ENCODE results near the gene AXL.
"Not testable (repeated sequence)": the region's sequence is repeated elsewhere in the genome, so short reads cannot be mapped to it uniquely, and the experiment has no call there.

The AXL gene

GRCh38 chr19:41206926-41207750 is 11.9 kb upstream of the AXL start:
- no peak for DNase-seq

DNA sequence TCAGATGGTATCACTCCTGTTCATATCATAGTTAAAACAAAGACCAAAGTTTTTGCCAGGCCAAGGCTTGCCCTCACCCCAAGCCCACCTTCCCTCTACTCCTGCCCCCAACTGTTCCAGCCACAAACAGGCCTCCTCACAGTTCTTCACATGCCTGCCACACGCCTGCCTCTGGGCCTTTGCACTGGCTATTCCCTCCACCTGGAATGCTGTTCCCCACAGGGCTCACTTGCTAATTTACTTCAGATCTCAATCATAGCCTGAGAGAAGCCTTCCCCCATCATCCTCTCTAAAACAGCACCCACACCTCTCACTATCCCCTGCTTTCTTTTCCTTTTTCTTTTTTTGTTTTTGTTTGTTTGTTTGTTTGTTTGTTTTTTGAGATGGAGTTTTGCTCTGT is 4.9 kb upstream of the AXL start:
- DNase-seq, result no peak

- DNase-seq, result no peak
These were observed 1.3 kb upstream of the AXL start for GRCh38 chr19:41217741-41218140.

- DNase-seq, result no peak
These were observed 791 bp upstream of the AXL start for GRCh38 chr19:41218249-41218614.

GRCh38 chr19:41219924-41220567 is 1.0 kb downstream of the AXL start:
- DNase-seq, result no peak

GRCh38 chr19:41220811-41221210 is 1.8 kb downstream of the AXL start:
- no peak for DNase-seq

GRCh38 chr19:41221514-41222205 is 2.6 kb downstream of the AXL start:
- DNase-seq, result no peak

- DNase-seq, result no peak
These were observed 3.2 kb downstream of the AXL start for GRCh38 chr19:41222240-41222639.

DNA sequence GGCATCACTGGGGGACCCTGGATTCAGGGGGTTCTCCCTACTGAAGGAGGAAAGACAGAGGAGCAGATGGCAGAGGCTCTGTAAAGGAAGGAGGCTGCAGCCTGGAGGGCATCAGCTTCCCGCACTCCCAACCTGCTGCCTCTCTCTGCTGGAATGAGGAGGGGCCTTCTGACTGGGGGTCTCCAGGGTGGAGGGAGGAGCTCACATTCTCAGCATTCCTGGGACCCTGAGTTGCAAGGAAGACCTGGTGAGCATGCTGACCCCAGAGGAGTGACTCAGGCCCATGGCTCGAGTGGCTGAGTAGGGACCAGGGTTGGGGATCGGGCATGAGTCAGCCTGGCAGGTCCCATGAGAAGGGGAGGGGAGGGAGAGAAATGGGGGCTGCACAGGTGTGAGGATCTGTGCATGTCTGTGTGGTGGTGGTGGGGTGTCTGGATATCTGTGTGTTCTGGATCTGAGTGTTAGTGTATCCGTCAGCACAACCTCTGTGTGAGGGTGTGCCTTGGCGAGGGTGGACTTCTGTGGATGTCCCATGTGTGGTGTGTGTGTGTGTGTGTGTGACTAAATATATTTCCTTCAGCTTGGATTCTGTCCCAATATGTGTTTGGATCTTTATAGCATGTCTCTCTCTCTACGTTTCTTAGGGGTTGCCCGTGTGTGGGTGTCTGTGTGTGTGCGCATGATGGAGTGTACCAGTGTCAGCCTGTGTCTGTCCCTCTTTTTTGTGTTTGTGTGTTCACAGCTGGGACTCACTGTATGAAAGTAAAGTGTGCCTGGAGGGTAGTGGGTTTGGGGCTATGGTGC is 4.6 kb downstream of the AXL start:
- DNase-seq, result no peak

GRCh38 chr19:41224632-41225031 is 5.6 kb downstream of the AXL start:
- DNase-seq, result no peak

DNA sequence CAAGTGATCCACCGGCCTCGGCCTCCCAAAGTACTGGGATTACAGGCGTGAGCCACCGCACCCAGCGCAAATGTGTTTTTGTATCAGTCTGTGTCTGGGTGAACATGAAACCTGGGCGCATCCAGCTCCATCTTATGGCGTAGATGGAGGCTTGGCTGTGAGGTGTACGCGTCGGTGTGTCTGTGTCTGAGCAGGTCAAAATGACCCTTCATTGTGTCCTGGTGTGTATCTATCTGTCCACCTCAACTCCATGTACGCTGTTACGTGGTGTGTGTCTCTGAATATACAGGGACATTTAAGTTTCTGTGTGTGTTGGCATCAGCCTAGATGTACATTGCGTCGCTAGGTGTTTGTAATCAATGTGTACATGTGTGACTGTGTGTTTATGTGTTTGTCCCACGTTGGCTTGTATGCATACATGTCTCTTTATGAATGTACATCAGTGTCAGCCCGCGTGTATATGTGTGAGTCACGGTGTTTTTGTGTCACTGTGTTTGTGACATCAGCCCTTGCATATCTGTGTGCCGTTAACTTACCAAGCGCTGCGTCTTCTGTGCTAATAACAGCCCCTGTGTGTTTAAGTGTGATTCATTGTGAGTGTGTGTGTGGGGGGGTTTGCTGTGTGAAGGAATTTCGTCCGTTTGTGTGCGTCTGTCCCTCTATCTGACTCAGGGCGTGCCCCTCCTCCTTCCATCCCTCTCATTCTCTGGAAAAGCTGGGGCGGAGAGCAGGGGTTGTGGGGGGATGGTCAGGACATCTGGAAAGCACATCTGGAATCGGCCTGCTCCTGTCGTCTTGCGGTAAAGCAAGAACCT is 6.4 kb downstream of the AXL start:
- DNase-seq, result no peak

- peak in 1 of 4 experiments; percentile 21 for DNase-seq
These were observed 7.2 kb downstream of the AXL start for GRCh38 chr19:41226053-41226873.

GRCh38 chr19:41226874-41227390 is 7.9 kb downstream of the AXL start:
- DNase-seq, result no peak

DNA sequence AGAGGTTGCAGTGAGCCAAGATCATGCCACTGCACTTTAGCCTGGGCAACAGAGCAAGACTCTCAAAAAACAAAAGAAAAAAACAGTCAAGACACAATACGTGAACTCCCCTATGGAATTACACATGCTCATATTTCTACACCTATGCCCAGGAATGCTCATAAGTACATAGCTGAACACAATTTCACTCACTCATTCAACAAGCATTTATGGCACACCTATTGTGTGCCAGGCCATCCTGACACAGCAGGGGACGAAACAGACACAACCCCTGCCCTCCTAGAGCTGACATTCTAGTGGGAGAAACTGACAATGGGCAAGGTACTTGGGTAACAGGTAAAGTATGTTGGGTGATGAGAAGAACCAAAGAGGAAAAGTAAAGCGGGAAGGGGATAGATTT is 9.5 kb downstream of the AXL start:
- no peak for DNase-seq

GRCh38 chr19:41229338-41229737 is 10.3 kb downstream of the AXL start:
- not testable (repeated sequence) for DNase-seq

- DNase-seq, result no peak
These were observed 11.2 kb downstream of the AXL start for GRCh38 chr19:41230067-41230857.

DNA sequence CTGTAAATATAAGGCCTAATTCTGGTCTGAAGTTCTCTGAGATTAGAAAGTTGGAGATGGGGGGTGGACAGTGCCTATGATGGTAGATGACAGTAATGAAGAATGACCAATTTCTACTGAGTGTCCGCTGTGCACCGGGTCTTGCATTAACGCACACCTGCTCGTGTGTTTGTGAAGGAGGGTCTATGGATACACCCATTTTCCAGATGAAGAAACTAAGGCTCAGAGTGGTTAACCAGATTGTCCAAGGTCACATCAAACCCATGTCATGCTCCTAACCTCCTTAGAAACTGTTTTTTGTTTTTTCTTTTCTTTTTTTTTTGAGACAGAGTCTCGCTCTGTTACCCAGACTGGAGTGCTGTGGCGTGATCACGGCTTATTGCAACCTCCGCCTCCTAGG is 13.7 kb downstream of the AXL start:
- no peak for DNase-seq

GRCh38 chr19:41233748-41234240 is 14.8 kb downstream of the AXL start:
- DNase-seq, result no peak

DNA sequence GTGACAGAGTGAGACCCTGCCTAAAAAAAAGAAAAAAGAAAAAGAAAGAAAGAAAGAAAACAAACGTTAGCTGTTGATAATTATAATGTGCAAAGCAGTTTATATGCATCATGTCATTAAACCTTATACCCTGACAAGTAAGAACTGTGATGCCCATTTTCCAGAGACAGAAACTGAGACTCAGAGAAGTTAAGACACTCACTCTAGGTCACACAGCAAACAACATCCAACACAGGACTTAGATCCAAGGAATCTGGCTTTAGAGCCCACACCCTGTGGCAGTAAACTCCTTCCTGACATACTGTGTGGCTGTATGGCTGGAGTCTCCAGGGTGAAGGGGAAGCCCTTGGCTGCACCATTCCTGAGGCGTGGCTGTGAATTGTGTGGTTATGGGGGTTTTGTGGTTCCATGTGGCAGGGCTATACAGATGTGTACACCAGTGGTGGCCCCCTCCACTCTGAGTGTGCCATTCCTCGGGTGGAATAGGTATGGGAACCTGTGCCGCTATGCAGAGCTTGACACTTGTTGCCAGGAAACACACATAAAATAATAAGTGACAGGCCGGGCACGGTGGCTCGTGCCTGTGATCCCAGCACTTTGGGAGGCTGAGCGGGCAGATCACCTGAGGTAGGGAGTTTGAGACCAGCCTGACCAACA is 15.6 kb downstream of the AXL start:
- no peak for DNase-seq
